Measurements from ENCODE around the gene PRR5L. TPM values are rescaled to one million over a fixed set of nuclear protein-coding genes. Genes with fewer than 3 reads are reported as not detected.

The PRR5L gene
- polyA plus RNA-seq, 3 donors, result 3.5 to 16.0 (median 7.4) TPM

DNA sequence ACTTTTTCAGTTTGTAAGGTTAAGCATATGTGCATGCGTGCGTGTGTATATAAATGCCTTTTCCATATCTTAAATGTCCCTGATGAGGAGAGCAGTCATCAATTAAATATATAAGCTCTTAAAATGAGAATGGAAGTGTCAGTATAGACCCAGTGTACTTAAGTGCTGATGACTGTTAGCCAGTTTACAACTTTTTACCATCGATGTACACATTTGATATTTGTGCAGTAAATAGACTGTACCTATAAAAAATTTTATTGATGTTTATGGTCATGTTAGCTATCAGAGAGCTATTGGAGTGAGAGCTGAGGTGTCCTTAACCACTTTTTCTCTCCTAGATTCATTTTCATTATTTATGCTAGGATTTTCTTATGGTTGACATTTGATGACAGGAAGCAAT lies 168.6 kb downstream of the PRR5L start:
- H3K4me1 Mint-ChIP-seq, result peaks cover 11% of the 10 kb centered on the region

GRCh38 chr11:36465449-36466163 lies 169.5 kb downstream of the PRR5L start:
- H3K27ac Mint-ChIP-seq, result peak overlapping the region in 1 of 7 donors; percentile 38
- peaks cover 11% of the 10 kb centered on the region for H3K4me1 Mint-ChIP-seq
- H3K27me3 Mint-ChIP-seq (ENCODE audit: low read depth in 3 of 3), result peaks cover 0 to 3% (median 0%) of the 10 kb centered on the region in 3 donors

More for the DNA sequence above, 168.6 kb downstream of the PRR5L start:
- H3K27ac ChIP-seq (ENCODE audit: low read depth in 1 of 2, low read length in 2 of 2), result no peak overlapping the region
- H3K4me2 ChIP-seq (replicated peaks; ENCODE audit: extremely low read depth, low read length, poor library complexity, severe bottlenecking), result no peak overlapping the region
- H3K9ac ChIP-seq (ENCODE audit: insufficient read depth, low read length, poor library complexity, severe bottlenecking), result no peak overlapping the region
- no peak for DNase-seq
- H3K4me1 ChIP-seq (ENCODE audit: control insufficient read depth in 1 of 2, insufficient read depth in 2 of 2, low read length in 2 of 2), result peaks cover 0 to 9% of the 10 kb centered on the region in 2 donors
- no peak overlapping the region for H2AFZ ChIP-seq (ENCODE audit: insufficient read depth, low read depth, low read length, poor library complexity, severe bottlenecking)
- H3K9me3 ChIP-seq (replicated peaks in 1 of 2; ENCODE audit: control insufficient read depth in 1 of 2, insufficient read depth in 1 of 2, low read length in 2 of 2), result no peaks in the 10 kb centered on the region
- H3K36me3 ChIP-seq (replicated peaks in 1 of 2; ENCODE audit: control insufficient read depth in 1 of 2, insufficient read depth in 2 of 2, low read length in 2 of 2), result no peaks in the 10 kb centered on the region
- H4K20me1 ChIP-seq (ENCODE audit: insufficient read depth, low read length), result no peaks in the 10 kb centered on the region
- Mint-ChIP-seq H3K27ac (no peak overlapping the region), H3K9me3 (no peaks in the 10 kb centered on the region), H3K4me3 (no peak overlapping the region), H3K27me3 (ENCODE audit: low read depth in 3 of 3) (peaks cover 0 to 2% (median 0%) of the 10 kb centered on the region in 3 donors), H3K36me3 (peaks cover 3 to 4% of the 10 kb centered on the region in 2 donors)
- no peaks in the 10 kb centered on the region for H3K27me3 ChIP-seq (ENCODE audit: control insufficient read depth in 2 of 2, insufficient read depth in 2 of 2, low read length in 2 of 2)
- no CpG with 5 or more reads among the region's 3 CpGs for WGBS (ENCODE audit: insufficient coverage)
- intact Hi-C loops (cut with micrococcal nuclease), result no loop called here
- TF ChIP-seq CTCF (IDR thresholded peaks at IDR 0.05), result no peak
- H3K79me2 ChIP-seq (ENCODE audit: insufficient read depth, low read length), result no peaks in the 10 kb centered on the region
- no peak overlapping the region for H3K4me3 ChIP-seq (replicated peaks in 1 of 3; ENCODE audit: low read depth in 2 of 3, low read length in 3 of 3)

More at GRCh38 chr11:36465449-36466163, 169.5 kb downstream of the PRR5L start:
- intact Hi-C loops (cut with micrococcal nuclease), result no loop called here
- no peak overlapping the region for H3K4me3 Mint-ChIP-seq
- no peak overlapping the region for H3K4me2 ChIP-seq (replicated peaks; ENCODE audit: extremely low read depth, low read length, poor library complexity, severe bottlenecking)
- no peak for TF ChIP-seq CTCF (IDR thresholded peaks at IDR 0.05)
- no peaks in the 10 kb centered on the region for H3K79me2 ChIP-seq (ENCODE audit: insufficient read depth, low read length)
- no peak overlapping the region for H3K4me3 ChIP-seq (replicated peaks in 1 of 3; ENCODE audit: low read depth in 2 of 3, low read length in 3 of 3)
- H3K9me3 Mint-ChIP-seq, result no peaks in the 10 kb centered on the region
- no peaks in the 10 kb centered on the region for H3K36me3 ChIP-seq (replicated peaks in 1 of 2; ENCODE audit: control insufficient read depth in 1 of 2, insufficient read depth in 2 of 2, low read length in 2 of 2)
- 100% methylated on average over 1 of the region's 4 CpGs for WGBS (ENCODE audit: insufficient coverage)
- H3K9ac ChIP-seq (ENCODE audit: insufficient read depth, low read length, poor library complexity, severe bottlenecking), result no peak overlapping the region
- H2AFZ ChIP-seq (ENCODE audit: insufficient read depth, low read depth, low read length, poor library complexity, severe bottlenecking), result no peak overlapping the region
- H4K20me1 ChIP-seq (ENCODE audit: insufficient read depth, low read length), result no peaks in the 10 kb centered on the region
- no peak for DNase-seq
- peaks cover 3 to 4% of the 10 kb centered on the region in 2 donors for H3K36me3 Mint-ChIP-seq
- H3K4me1 ChIP-seq (ENCODE audit: control insufficient read depth in 1 of 2, insufficient read depth in 2 of 2, low read length in 2 of 2), result peaks cover 0 to 9% of the 10 kb centered on the region in 2 donors
- no peaks in the 10 kb centered on the region for H3K27me3 ChIP-seq (ENCODE audit: control insufficient read depth in 2 of 2, insufficient read depth in 2 of 2, low read length in 2 of 2)
- no peak overlapping the region for H3K27ac ChIP-seq (ENCODE audit: low read depth in 1 of 2, low read length in 2 of 2)
- H3K9me3 ChIP-seq (replicated peaks in 1 of 2; ENCODE audit: control insufficient read depth in 1 of 2, insufficient read depth in 1 of 2, low read length in 2 of 2), result no peaks in the 10 kb centered on the region

Measured in CD14-positive monocyte (primary cell).